Neural progenitor cell (in vitro differentiated cells): ENCODE results near the gene LCA5L. TPM values are rescaled to one million over a fixed set of nuclear protein-coding genes. Genes with fewer than 3 reads are reported as not detected.

Source experiments
- DNase-seq: peaks from one replicate; pipeline ENCODE4 v3.0.0-alpha.2; 2016; ENCODE audit warnings: low spot score
- H2AFZ ChIP-seq: fragments of 200-600 bp; sonication (generic); replicated peaks from 2 replicates; pipeline ENCODE4 v1.6.1; 2016; ENCODE audit warnings: antibody characterized with exemption
- H3F3A ChIP-seq: fragments of 200-600 bp; sonication (generic); 2 replicates; pipeline ENCODE4 v1.6.1; 2016; ENCODE audit warnings: antibody characterized with exemption, low read depth
- H3K27ac ChIP-seq: fragments of 200-600 bp; sonication (generic); 2 replicates; pipeline ENCODE4 v1.5.1; 2016; ENCODE audit warnings: mild to moderate bottlenecking
- H3K27me3 ChIP-seq: fragments of 200-600 bp; sonication (generic); 2 replicates; pipeline ENCODE4 v1.6.1; 2016; ENCODE audit warnings: mild to moderate bottlenecking, moderate library complexity
- H3K36me3 ChIP-seq: fragments of 200-600 bp; sonication (generic); 2 replicates; pipeline ENCODE4 v1.5.1; 2016
- H3K4me1 ChIP-seq: fragments of 200-600 bp; sonication (generic); 2 replicates; pipeline ENCODE4 v1.6.1; 2016; ENCODE audit warnings: mixed run types
- H3K4me2 ChIP-seq: fragments of 200-600 bp; sonication (generic); 2 replicates; pipeline ENCODE4 v1.6.1; 2016
- H3K4me3 ChIP-seq: fragments of 200-600 bp; sonication (generic); 2 replicates; pipeline ENCODE4 v1.5.1; 2016
- H3K79me2 ChIP-seq: fragments of 200-600 bp; sonication (generic); 2 replicates; pipeline ENCODE4 v1.6.1; 2016; ENCODE audit warnings: low read depth
- H3K9ac ChIP-seq: fragments of 200-600 bp; sonication (generic); 2 replicates; pipeline ENCODE4 v1.6.1; 2016
- H3K9me3 ChIP-seq: fragments of 200-600 bp; sonication (generic); 2 replicates; pipeline ENCODE4 v1.5.1; 2016; ENCODE audit warnings: low read depth
- H4K20me1 ChIP-seq: fragments of 200-600 bp; sonication (generic); 2 replicates; pipeline ENCODE4 v1.6.1; 2016; ENCODE audit warnings: low read depth
- H3K27ac Mint-ChIP-seq: 3 replicates; pipeline ENCODE4 v1.8.0; 2021; ENCODE audit warnings: mixed read lengths
- H3K27me3 Mint-ChIP-seq: 2 replicates; pipeline ENCODE4 v1.8.0; 2022; ENCODE audit warnings: low read depth, mild to moderate bottlenecking, inconsistent platforms, moderate library complexity, mixed read lengths; ENCODE audit not compliant: insufficient read depth
- H3K36me3 Mint-ChIP-seq: 3 replicates; pipeline ENCODE4 v1.8.0; 2021; ENCODE audit warnings: mixed read lengths
- H3K4me1 Mint-ChIP-seq: 3 replicates; pipeline ENCODE4 v1.8.0; 2021; ENCODE audit warnings: mixed read lengths
- H3K4me3 Mint-ChIP-seq: 3 replicates; pipeline ENCODE4 v1.8.0; 2021; ENCODE audit warnings: mild to moderate bottlenecking, moderate library complexity, mixed read lengths
- H3K9me3 Mint-ChIP-seq: 3 replicates; pipeline ENCODE4 v1.8.0; 2020; ENCODE audit warnings: mixed read lengths
- EZH2 ChIP-seq: fragments of 200-600 bp; sonication (generic); IDR thresholded peaks from 2 replicates; pipeline ENCODE4 v1.6.1; 2017; ENCODE audit warnings: antibody characterized with exemption, mild to moderate bottlenecking, moderate library complexity
- EZH2phosphoT487 ChIP-seq: fragments of 200-600 bp; sonication (generic); IDR thresholded peaks from 2 replicates; pipeline ENCODE4 v1.6.1; 2017; ENCODE audit warnings: antibody characterized with exemption
- total RNA-seq: library from RNA; depleted of rRNA; stranded (reverse); fragments of >200 nt; gene quantifications from 2 replicates; pipeline ENCODE4 v1.2.3, GENCODE V29; 2015; ENCODE audit warnings: low replicate concordance
- TF ChIP-seq, protein P1 (sequence below): fragments of 200-600 bp; sonication (generic); IDR thresholded peaks from 2 replicates; pipeline ENCODE4 v1.5.1; 2017; ENCODE audit warnings: antibody characterized with exemption, mild to moderate bottlenecking

Gene LCA5L
- total RNA-seq, 1 donor from 2014 or later = 4.7 TPM

DNA sequence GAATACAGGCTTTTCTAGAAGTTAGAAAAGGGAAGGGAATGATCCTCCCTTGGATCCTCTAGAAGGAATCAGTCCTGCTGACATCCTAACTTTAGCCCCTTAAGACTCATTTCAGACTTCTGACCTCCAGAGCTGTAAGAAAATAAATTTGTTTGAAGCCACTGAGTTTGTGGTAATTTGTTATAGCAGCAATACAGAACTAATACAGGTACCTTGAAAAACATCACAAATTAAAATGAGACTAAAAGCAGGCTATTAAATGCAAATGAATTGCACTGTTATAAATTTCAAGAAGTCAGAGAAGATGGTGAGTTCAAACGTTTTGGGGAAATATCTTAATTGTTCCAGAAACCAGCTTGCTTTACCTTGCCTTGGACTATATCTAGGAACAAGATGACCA, 6.3 kb downstream of the LCA5L start:
- Histone ChIP-seq H3K27ac (no peak overlapping the region), H3K4me1 (peaks cover 11% of the 10 kb centered on the region), H3K9me3 (no peaks in the 10 kb centered on the region), H2AFZ (no peak overlapping the region), H3K4me2 (no peak overlapping the region), H4K20me1 (no peaks in the 10 kb centered on the region), H3K79me2 (no peaks in the 10 kb centered on the region), H3K4me3 (no peak overlapping the region), H3K36me3 (no peaks in the 10 kb centered on the region), H3K27me3 (no peaks in the 10 kb centered on the region), H3F3A (peaks cover 3% of the 10 kb centered on the region), H3K9ac (no peak overlapping the region)
- no peak overlapping the region for H3K27ac Mint-ChIP-seq
- H3K9me3 Mint-ChIP-seq = no peaks in the 10 kb centered on the region
- H3K36me3 Mint-ChIP-seq = peaks cover 3% of the 10 kb centered on the region
- no peak overlapping the region for H3K4me3 Mint-ChIP-seq
- H3K4me1 Mint-ChIP-seq = no peaks in the 10 kb centered on the region
- TF ChIP-seq EZH2phosphoT487 (no peak), EZH2 (no peak)
- TF ChIP-seq, protein P1, sequence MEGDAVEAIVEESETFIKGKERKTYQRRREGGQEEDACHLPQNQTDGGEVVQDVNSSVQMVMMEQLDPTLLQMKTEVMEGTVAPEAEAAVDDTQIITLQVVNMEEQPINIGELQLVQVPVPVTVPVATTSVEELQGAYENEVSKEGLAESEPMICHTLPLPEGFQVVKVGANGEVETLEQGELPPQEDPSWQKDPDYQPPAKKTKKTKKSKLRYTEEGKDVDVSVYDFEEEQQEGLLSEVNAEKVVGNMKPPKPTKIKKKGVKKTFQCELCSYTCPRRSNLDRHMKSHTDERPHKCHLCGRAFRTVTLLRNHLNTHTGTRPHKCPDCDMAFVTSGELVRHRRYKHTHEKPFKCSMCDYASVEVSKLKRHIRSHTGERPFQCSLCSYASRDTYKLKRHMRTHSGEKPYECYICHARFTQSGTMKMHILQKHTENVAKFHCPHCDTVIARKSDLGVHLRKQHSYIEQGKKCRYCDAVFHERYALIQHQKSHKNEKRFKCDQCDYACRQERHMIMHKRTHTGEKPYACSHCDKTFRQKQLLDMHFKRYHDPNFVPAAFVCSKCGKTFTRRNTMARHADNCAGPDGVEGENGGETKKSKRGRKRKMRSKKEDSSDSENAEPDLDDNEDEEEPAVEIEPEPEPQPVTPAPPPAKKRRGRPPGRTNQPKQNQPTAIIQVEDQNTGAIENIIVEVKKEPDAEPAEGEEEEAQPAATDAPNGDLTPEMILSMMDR = no peak
- no peak for DNase-seq
- H3K27me3 Mint-ChIP-seq = peaks cover 2% of the 10 kb centered on the region

- H3K27ac ChIP-seq = no peak overlapping the region
- no peaks in the 10 kb centered on the region for H3K27me3 ChIP-seq
- peaks cover 12% of the 10 kb centered on the region for H3F3A ChIP-seq
- Mint-ChIP-seq H3K4me3 (no peak overlapping the region), H3K36me3 (peaks cover 3% of the 10 kb centered on the region), H3K4me1 (peaks cover 16% of the 10 kb centered on the region), H3K27ac (no peak overlapping the region), H3K27me3 (peaks cover 2% of the 10 kb centered on the region), H3K9me3 (no peaks in the 10 kb centered on the region)
- no peaks in the 10 kb centered on the region for H3K36me3 ChIP-seq
- DNase-seq = no peak
- TF ChIP-seq EZH2phosphoT487 = no peak
- TF ChIP-seq, protein P1 = no peak
- TF ChIP-seq EZH2 = no peak
- H3K9ac ChIP-seq = no peak overlapping the region
- H3K4me3 ChIP-seq = no peak overlapping the region
- H2AFZ ChIP-seq = no peak overlapping the region
- no peaks in the 10 kb centered on the region for H3K9me3 ChIP-seq
- no peaks in the 10 kb centered on the region for H3K79me2 ChIP-seq
- H3K4me2 ChIP-seq = no peak overlapping the region
- H4K20me1 ChIP-seq = no peaks in the 10 kb centered on the region
- peaks cover 14% of the 10 kb centered on the region for H3K4me1 ChIP-seq
These were observed 10.6 kb downstream of the LCA5L start for GRCh38 chr21:39434950-39435349.

- Histone ChIP-seq H3K4me2 (peak overlapping the region; percentile 29), H3K27ac (no peak overlapping the region), H3K9me3 (no peaks in the 10 kb centered on the region), H3K4me1 (peaks cover 17% of the 10 kb centered on the region), H2AFZ (peak overlapping the region; percentile 14), H3F3A (peaks cover 18% of the 10 kb centered on the region), H3K36me3 (no peaks in the 10 kb centered on the region), H4K20me1 (no peaks in the 10 kb centered on the region), H3K9ac (no peak overlapping the region), H3K27me3 (no peaks in the 10 kb centered on the region), H3K79me2 (no peaks in the 10 kb centered on the region), H3K4me3 (no peak overlapping the region)
- Mint-ChIP-seq H3K4me3 (no peak overlapping the region), H3K27ac (no peak overlapping the region), H3K4me1 (peaks cover 25% of the 10 kb centered on the region), H3K27me3 (no peaks in the 10 kb centered on the region), H3K36me3 (peaks cover 4% of the 10 kb centered on the region), H3K9me3 (no peaks in the 10 kb centered on the region)
- TF ChIP-seq EZH2phosphoT487 = no peak
- TF ChIP-seq, protein P1 = no peak
- no peak for DNase-seq
These were observed 14.6 kb downstream of the LCA5L start for GRCh38 chr21:39430954-39431353.

DNA sequence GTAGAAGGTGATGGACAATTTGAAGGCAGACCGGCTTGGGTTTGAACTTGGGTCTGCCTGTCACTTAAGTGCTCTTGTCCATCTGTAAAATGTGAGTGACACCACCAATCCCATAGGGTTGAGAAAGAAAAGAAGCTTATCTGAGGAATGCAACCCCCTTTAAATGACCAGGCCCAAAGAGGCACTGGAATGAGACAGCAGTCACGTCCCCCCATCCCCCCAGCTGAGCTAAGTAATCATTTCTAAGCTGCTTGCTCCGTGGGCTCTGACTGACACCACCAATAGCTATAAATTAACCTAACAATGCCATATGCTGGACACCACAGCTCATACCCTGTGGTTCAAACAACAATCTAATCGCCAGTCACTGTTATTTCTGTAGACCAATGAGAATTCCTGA, 15.1 kb downstream of the LCA5L start:
- H3K27ac Mint-ChIP-seq = peak overlapping the region; percentile 64
- H3K27me3 Mint-ChIP-seq = no peaks in the 10 kb centered on the region
- Histone ChIP-seq H3K9ac (no peak overlapping the region), H3F3A (peaks cover 18% of the 10 kb centered on the region), H4K20me1 (no peaks in the 10 kb centered on the region), H3K36me3 (no peaks in the 10 kb centered on the region), H3K4me2 (peak overlapping the region; percentile 29), H3K79me2 (no peaks in the 10 kb centered on the region), H3K9me3 (no peaks in the 10 kb centered on the region), H3K27me3 (no peaks in the 10 kb centered on the region), H3K4me3 (peak overlapping the region; percentile 14), H3K4me1 (peaks cover 17% of the 10 kb centered on the region), H3K27ac (no peak overlapping the region), H2AFZ (no peak overlapping the region)
- H3K4me3 Mint-ChIP-seq = no peak overlapping the region
- DNase-seq = peak; percentile 71
- peaks cover 4% of the 10 kb centered on the region for H3K36me3 Mint-ChIP-seq
- H3K4me1 Mint-ChIP-seq = peaks cover 25% of the 10 kb centered on the region
- no peak for TF ChIP-seq EZH2phosphoT487
- TF ChIP-seq, protein P1 = no peak
- TF ChIP-seq EZH2 = no peak
- no peaks in the 10 kb centered on the region for H3K9me3 Mint-ChIP-seq
